Fibroblast of mammary gland (primary cell): ENCODE data around the gene FBRSL1.

Experiments used
- DNase-seq: peaks from one replicate; pipeline ENCODE4 v3.0.0-alpha.2; 2010; ENCODE audit warnings: low read depth
- H3K4me3 ChIP-seq: 2 replicates; pipeline ENCODE4 v1.5.1; 2011; ENCODE audit warnings: low read depth, mild to moderate bottlenecking, low read length, moderate library complexity; ENCODE audit not compliant: control insufficient read depth
- TF ChIP-seq, protein P1 (sequence below): conservative IDR thresholded peaks from 2 replicates; pipeline ENCODE4 v1.5.1; 2011; ENCODE audit warnings: low read depth, low read length, inconsistent platforms; ENCODE audit not compliant: control insufficient read depth, insufficient read depth

FBRSL1 gene

DNA sequence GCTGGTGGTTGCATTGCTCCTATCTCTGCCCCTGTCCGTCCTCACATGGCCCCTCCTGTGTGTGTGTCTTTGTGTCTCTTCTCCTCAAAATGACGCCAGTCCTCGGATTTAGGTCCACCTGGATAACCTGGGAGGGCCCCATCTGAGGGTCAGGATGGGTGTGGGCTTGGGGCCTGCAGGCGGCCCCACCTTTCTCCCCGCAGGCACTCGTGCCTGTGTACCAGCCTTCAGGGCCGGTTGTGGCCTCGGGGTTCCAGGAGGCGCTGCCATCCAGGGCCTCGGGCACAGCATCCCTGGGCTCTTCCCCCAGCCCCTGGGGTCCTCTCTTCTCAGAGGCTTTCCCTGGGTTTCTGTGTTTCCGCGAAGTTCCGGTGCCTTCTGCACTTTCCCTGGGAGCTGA, 65.7 kb downstream of the FBRSL1 start:
- H3K4me3 ChIP-seq, result no peak overlapping the region
- TF ChIP-seq, protein P1, sequence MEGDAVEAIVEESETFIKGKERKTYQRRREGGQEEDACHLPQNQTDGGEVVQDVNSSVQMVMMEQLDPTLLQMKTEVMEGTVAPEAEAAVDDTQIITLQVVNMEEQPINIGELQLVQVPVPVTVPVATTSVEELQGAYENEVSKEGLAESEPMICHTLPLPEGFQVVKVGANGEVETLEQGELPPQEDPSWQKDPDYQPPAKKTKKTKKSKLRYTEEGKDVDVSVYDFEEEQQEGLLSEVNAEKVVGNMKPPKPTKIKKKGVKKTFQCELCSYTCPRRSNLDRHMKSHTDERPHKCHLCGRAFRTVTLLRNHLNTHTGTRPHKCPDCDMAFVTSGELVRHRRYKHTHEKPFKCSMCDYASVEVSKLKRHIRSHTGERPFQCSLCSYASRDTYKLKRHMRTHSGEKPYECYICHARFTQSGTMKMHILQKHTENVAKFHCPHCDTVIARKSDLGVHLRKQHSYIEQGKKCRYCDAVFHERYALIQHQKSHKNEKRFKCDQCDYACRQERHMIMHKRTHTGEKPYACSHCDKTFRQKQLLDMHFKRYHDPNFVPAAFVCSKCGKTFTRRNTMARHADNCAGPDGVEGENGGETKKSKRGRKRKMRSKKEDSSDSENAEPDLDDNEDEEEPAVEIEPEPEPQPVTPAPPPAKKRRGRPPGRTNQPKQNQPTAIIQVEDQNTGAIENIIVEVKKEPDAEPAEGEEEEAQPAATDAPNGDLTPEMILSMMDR, result no peak

GRCh38 chr12:132556216-132556615, 66.3 kb downstream of the FBRSL1 start:
- no peak overlapping the region for H3K4me3 ChIP-seq
- DNase-seq, result no peak
- TF ChIP-seq, protein P1, result no peak

More for the DNA sequence above, 65.7 kb downstream of the FBRSL1 start:
- DNase-seq, result no peak

DNA sequence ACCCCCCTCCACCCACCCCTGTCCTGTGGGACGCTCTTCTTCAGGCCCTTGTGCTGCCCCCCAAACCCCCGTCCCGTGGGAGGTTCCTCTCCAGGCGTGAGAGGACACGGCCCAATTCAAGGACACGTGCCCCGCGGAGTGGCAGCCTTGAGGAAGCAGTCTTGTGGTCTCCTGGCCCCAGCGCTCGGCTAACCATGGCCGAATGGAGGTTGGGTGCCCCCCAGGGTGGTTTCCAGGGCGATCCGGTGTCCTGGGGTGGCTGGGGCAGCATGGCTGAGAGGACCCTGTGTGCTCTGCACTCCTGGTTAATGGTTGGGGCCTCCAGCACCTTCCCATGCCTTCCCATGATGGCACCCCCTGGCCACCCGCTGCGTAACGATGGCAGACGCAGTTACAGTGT, 66.8 kb downstream of the FBRSL1 start:
- TF ChIP-seq, protein P1, result no peak
- no peak overlapping the region for H3K4me3 ChIP-seq
- no peak for DNase-seq

DNA sequence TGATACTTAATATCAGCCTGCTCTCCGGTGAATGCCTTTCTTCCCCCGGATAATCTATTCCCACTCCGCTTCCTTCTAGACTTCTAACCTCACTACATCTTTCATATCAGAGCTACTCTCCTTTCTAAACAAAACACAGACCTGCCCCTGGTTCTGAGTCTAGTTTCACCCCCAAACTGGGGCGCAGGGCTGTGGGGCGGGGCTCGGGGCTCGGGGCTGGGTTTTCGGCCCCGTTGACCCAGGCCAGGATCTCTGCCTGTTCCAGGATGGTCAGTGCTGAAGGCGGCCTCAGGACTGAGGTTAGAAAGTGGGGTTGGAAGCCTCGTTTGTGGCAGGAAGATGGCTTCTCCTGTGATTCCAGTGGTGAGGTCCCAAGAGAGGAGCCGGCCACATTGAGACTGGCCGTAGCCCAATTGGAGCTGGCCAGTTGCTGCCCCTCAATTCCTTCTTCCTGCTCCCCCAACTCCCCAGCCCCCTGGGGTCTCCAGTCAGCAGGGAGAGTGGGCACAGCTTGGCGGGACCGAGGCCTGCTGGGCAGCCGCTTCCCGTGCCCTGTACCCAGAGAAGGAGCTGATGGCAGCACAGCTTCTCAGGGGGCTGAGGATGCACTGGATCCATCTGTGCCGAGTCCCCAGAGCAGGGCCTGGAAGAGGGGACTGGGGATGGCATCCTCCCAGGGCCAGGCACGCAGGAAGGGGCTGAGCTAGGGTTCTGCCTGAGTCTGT, 67.5 kb downstream of the FBRSL1 start:
- TF ChIP-seq, protein P1, result no peak
- H3K4me3 ChIP-seq, result no peak overlapping the region
- no peak for DNase-seq

GRCh38 chr12:132558042-132558856, 68.3 kb downstream of the FBRSL1 start:
- DNase-seq, result no peak
- H3K4me3 ChIP-seq, result no peak overlapping the region

DNA sequence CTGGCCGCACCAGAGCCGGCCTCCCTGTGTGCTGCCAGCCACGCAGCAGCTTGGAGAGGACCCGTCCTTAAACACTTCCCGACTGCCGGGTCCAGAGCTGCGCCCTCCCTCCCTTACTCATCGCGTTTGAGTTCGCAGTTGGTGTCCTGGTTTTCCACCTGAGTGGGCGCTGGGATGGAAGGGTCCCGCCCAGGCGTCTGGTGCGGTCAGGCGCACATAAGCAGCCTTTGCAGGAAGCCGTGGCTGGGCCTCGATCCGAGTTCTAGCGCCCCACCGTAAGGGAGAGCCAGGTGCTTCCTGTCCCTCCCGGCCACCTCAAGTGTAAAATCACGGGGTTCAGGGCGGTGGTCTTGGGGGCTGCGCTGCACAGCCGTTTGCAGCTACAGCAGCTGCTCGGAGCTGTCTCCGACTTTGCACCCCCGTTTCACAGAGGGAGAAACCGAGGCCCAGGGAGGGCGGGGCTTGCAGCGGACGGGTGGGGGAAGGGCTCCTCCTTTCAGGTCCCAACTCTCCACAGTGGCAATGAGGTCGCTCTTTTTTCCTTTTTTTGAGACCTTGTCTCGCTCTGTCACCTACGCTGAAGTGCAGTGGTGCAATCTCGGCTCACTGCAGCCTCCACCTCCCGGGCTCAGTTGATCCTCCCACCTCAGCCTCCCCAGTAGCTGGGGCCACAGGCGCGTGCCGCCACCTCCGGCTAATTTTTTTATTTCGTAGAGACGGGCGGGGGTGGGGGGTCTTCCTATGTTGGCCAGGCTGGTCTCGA, 69.1 kb downstream of the FBRSL1 start:
- no peak for DNase-seq
- H3K4me3 ChIP-seq, result peak overlapping the region; percentile 42
- TF ChIP-seq, protein P1, result no peak

More at GRCh38 chr12:132558042-132558856, 68.3 kb downstream of the FBRSL1 start:
- TF ChIP-seq, protein P1, result no peak
